ENCODE data around the gene CKAP2. TPM values are rescaled to one million over a fixed set of nuclear protein-coding genes. Genes with fewer than 3 reads are reported as not detected.

The CKAP2 gene
- total RNA-seq, 1 experiment from 2014 or later: 56.0 TPM

DNA sequence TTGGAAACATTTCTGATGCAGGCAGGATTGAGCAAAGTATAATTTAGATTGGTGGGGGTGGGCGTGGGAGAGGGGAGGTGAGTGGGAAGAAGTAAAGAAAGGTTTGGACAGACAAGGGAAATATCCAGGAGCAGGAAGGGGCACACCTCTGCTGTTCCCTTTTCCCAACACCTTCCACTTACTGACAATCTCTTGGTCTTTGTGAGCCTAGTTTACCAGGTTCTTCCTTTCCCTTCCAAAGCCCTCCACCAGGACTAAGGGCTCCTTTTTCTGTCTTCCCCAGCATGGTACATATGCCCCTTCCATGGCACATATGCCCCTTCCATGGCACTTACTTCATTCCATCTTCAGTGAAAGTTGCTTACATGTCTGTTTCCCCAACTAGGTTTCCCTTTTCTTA is 43.1 kb upstream of the CKAP2 start (continued):
- TF ChIP-seq, protein P1, sequence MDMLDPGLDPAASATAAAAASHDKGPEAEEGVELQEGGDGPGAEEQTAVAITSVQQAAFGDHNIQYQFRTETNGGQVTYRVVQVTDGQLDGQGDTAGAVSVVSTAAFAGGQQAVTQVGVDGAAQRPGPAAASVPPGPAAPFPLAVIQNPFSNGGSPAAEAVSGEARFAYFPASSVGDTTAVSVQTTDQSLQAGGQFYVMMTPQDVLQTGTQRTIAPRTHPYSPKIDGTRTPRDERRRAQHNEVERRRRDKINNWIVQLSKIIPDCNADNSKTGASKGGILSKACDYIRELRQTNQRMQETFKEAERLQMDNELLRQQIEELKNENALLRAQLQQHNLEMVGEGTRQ (CRISPR knock-in tag; IDR thresholded peaks at IDR 0.05): no peak
- TF ChIP-seq RELA (CRISPR knock-in tag; IDR thresholded peaks at IDR 0.05; ENCODE audit: borderline replicate concordance) (no peak), CREM (CRISPR knock-in tag; IDR thresholded peaks at IDR 0.05) (no peak), ESRRA (CRISPR knock-in tag; IDR thresholded peaks at IDR 0.05; ENCODE audit: borderline replicate concordance) (no peak), FOXK1 (CRISPR knock-in tag; IDR thresholded peaks at IDR 0.05) (no peak), NFATC4 (CRISPR knock-in tag; IDR thresholded peaks at IDR 0.05) (no peak)

DNA sequence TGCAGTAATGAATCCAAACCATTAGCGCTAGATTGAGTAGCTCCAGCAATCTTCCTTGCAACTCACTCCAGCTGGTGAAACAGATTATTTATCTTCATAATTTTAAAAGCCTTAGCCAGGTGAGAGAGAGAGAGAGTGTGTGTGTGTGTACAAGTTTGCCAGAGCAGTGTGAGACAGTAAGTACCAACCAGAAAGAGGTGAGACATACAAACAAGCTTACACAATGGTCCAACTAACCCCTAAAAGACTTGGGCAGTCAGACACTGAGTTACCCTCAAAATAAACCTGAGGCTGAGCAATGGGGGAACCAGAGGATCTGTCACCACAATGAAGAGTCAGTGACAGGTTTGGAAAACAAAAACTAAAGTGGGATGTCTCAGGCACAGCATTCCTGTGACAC is 41.2 kb upstream of the CKAP2 start:
- TF ChIP-seq ZNF317 (CRISPR knock-in tag; IDR thresholded peaks at IDR 0.05; ENCODE audit: borderline replicate concordance, low read depth) (no peak), ZNF121 (CRISPR knock-in tag; IDR thresholded peaks at IDR 0.05) (no peak), PRRX2 (CRISPR knock-in tag; IDR thresholded peaks at IDR 0.05) (no peak), IRF2 (CRISPR knock-in tag; IDR thresholded peaks at IDR 0.05; ENCODE audit: borderline replicate concordance, low read depth) (no peak), ATF1 (CRISPR knock-in tag; IDR thresholded peaks at IDR 0.05) (no peak), ESRRA (CRISPR knock-in tag; IDR thresholded peaks at IDR 0.05; ENCODE audit: borderline replicate concordance) (no peak), NR3C1 (CRISPR knock-in tag; conservative IDR thresholded peaks at IDR 0.05; ENCODE audit: low read depth) (no peak), FOXK1 (CRISPR knock-in tag; IDR thresholded peaks at IDR 0.05) (no peak), ZNF263 (CRISPR knock-in tag; IDR thresholded peaks at IDR 0.05; ENCODE audit: low read depth) (no peak), TEAD4 (CRISPR knock-in tag; IDR thresholded peaks at IDR 0.05) (no peak), SOX15 (CRISPR knock-in tag; IDR thresholded peaks at IDR 0.05) (no peak), ZBTB21 (CRISPR knock-in tag; IDR thresholded peaks at IDR 0.05; ENCODE audit: borderline replicate concordance) (no peak)
- TF ChIP-seq, protein P2, sequence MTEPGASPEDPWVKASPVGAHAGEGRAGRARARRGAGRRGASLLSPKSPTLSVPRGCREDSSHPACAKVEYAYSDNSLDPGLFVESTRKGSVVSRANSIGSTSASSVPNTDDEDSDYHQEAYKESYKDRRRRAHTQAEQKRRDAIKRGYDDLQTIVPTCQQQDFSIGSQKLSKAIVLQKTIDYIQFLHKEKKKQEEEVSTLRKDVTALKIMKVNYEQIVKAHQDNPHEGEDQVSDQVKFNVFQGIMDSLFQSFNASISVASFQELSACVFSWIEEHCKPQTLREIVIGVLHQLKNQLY (CRISPR knock-in tag; IDR thresholded peaks at IDR 0.05): no peak
- TF ChIP-seq, protein P3, sequence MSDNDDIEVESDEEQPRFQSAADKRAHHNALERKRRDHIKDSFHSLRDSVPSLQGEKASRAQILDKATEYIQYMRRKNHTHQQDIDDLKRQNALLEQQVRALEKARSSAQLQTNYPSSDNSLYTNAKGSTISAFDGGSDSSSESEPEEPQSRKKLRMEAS (CRISPR knock-in tag; IDR thresholded peaks at IDR 0.05): no peak
- TF ChIP-seq, protein P4, sequence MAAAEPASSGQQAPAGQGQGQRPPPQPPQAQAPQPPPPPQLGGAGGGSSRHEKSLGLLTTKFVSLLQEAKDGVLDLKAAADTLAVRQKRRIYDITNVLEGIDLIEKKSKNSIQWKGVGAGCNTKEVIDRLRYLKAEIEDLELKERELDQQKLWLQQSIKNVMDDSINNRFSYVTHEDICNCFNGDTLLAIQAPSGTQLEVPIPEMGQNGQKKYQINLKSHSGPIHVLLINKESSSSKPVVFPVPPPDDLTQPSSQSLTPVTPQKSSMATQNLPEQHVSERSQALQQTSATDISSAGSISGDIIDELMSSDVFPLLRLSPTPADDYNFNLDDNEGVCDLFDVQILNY (CRISPR knock-in tag; IDR thresholded peaks at IDR 0.05): no peak
- TF ChIP-seq, protein P5, sequence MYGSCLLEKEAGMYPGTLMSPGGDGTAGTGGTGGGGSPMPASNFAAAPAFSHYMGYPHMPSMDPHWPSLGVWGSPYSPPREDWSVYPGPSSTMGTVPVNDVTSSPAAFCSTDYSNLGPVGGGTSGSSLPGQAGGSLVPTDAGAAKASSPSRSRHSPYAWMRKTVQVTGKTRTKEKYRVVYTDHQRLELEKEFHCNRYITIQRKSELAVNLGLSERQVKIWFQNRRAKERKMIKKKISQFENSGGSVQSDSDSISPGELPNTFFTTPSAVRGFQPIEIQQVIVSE (CRISPR knock-in tag; IDR thresholded peaks at IDR 0.05; ENCODE audit: borderline replicate concordance): no peak
- ATAC-seq: no peak
- Mint-ChIP-seq H3K4me3 (no peak overlapping the region), H3K4me1 (no peaks in the 10 kb centered on the region), H3K9me3 (no peaks in the 10 kb centered on the region), H3K27me3 (ENCODE audit: low read depth) (no peaks in the 10 kb centered on the region), H3K36me3 (peaks cover 13% of the 10 kb centered on the region), H3K27ac (no peak overlapping the region)
- no peak for DNase-seq (ENCODE audit: low spot score)
- POLR2A ChIA-PET: no interaction called here
- CTCF ChIA-PET: no interaction called here

DNA sequence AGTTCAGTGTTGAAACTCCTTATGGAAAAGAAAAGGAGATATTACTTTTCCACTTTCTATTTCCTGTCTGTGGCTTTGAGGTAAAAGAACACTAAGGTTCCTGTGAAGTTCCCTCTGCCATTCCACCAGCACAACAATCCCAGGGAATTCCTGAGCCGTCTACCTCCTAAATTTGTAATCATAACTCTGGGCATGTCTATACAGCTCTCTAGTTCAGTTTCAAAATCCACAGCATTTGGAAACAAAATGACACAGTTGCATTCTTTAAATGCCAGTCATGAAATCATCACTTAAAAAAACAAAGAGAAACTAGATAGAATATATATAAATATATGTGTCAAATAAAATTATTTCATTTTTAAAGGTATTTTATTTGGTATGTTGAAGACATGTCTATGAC is 40.3 kb upstream of the CKAP2 start:
- TF ChIP-seq NR1H2 (CRISPR knock-in tag; IDR thresholded peaks at IDR 0.05): no peak
- TF ChIP-seq, protein P6, sequence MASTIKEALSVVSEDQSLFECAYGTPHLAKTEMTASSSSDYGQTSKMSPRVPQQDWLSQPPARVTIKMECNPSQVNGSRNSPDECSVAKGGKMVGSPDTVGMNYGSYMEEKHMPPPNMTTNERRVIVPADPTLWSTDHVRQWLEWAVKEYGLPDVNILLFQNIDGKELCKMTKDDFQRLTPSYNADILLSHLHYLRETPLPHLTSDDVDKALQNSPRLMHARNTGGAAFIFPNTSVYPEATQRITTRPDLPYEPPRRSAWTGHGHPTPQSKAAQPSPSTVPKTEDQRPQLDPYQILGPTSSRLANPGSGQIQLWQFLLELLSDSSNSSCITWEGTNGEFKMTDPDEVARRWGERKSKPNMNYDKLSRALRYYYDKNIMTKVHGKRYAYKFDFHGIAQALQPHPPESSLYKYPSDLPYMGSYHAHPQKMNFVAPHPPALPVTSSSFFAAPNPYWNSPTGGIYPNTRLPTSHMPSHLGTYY (CRISPR knock-in tag; IDR thresholded peaks at IDR 0.05): no peak
- TF ChIP-seq, protein P7, sequence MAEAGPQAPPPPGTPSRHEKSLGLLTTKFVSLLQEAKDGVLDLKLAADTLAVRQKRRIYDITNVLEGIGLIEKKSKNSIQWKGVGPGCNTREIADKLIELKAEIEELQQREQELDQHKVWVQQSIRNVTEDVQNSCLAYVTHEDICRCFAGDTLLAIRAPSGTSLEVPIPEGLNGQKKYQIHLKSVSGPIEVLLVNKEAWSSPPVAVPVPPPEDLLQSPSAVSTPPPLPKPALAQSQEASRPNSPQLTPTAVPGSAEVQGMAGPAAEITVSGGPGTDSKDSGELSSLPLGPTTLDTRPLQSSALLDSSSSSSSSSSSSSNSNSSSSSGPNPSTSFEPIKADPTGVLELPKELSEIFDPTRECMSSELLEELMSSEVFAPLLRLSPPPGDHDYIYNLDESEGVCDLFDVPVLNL (CRISPR knock-in tag; IDR thresholded peaks at IDR 0.05; ENCODE audit: borderline replicate concordance, low read depth): no peak
- peaks cover 13% of the 10 kb centered on the region for H3K36me3 Mint-ChIP-seq
- ChIA-PET POLR2A (no interaction called here), CTCF (no interaction called here)
- H3K9me3 Mint-ChIP-seq: no peaks in the 10 kb centered on the region
- no peak overlapping the region for H3K4me3 Mint-ChIP-seq
- no peak overlapping the region for H3K27ac Mint-ChIP-seq
- H3K27me3 Mint-ChIP-seq (ENCODE audit: low read depth): no peaks in the 10 kb centered on the region
- no peak for DNase-seq (ENCODE audit: low spot score)
- no peaks in the 10 kb centered on the region for H3K4me1 Mint-ChIP-seq
- no peak for ATAC-seq
